Mesendoderm (in vitro differentiated cells): ENCODE data around the gene LSM12.

Experiments
- DNase-seq: peaks from one replicate; pipeline ENCODE4 v3.0.0; 2013
- H2AK5ac ChIP-seq: 2 replicates; pipeline ENCODE4 v1.6.1; 2013; ENCODE audit warnings: low read length, inconsistent platforms
- H2BK120ac ChIP-seq: 2 replicates; pipeline ENCODE4 v1.6.1; 2013; ENCODE audit warnings: low read depth, mild to moderate bottlenecking, low read length, moderate library complexity, mixed read lengths
- H2BK15ac ChIP-seq: replicated peaks from 2 replicates; pipeline ENCODE4 v1.6.1; 2013; ENCODE audit warnings: low read depth, mild to moderate bottlenecking, moderate library complexity
- H2BK5ac ChIP-seq: 2 replicates; pipeline ENCODE4 v1.6.1; 2013; ENCODE audit warnings: low read length, inconsistent platforms
- H3K18ac ChIP-seq: 2 replicates; pipeline ENCODE4 v1.6.1; 2013; ENCODE audit warnings: mild to moderate bottlenecking, low read length, mixed read lengths
- H3K23ac ChIP-seq: one replicate; pipeline ENCODE4 v1.6.1; 2013; ENCODE audit warnings: low read length
- H3K27ac ChIP-seq: 2 replicates; pipeline ENCODE4 v1.5.1; 2013; ENCODE audit warnings: low read depth, mild to moderate bottlenecking, inconsistent platforms, low read length, moderate library complexity
- H3K27me3 ChIP-seq: 2 replicates; pipeline ENCODE4 v1.6.1; 2013; ENCODE audit warnings: low read length, control low read depth, mild to moderate bottlenecking, inconsistent platforms; ENCODE audit not compliant: insufficient read depth, poor library complexity
- H3K36me3 ChIP-seq: 2 replicates; pipeline ENCODE4 v1.6.1; 2013; ENCODE audit warnings: low read length, inconsistent platforms; ENCODE audit not compliant: control insufficient read depth, insufficient read depth
- H3K4ac ChIP-seq: one replicate; pipeline ENCODE4 v1.6.1; 2013; ENCODE audit warnings: low read depth, mild to moderate bottlenecking, low read length, moderate library complexity
- H3K4me1 ChIP-seq: 2 replicates; pipeline ENCODE4 v1.6.1; 2013; ENCODE audit warnings: low read depth, low read length, inconsistent platforms; ENCODE audit not compliant: control insufficient read depth
- H3K4me2 ChIP-seq: 2 replicates; pipeline ENCODE4 v1.6.1; 2013; ENCODE audit warnings: low read length
- H3K4me3 ChIP-seq: 2 replicates; pipeline ENCODE4 v1.5.1; 2013; ENCODE audit warnings: mild to moderate bottlenecking, low read length
- H3K56ac ChIP-seq: one replicate; pipeline ENCODE4 v1.6.1; 2013; ENCODE audit warnings: low read length
- H3K79me1 ChIP-seq: 2 replicates; pipeline ENCODE4 v1.6.1; 2013; ENCODE audit warnings: low read length, inconsistent platforms
- H3K79me2 ChIP-seq: 2 replicates; pipeline ENCODE4 v1.6.1; 2013; ENCODE audit warnings: mild to moderate bottlenecking, low read length; ENCODE audit not compliant: control insufficient read depth, insufficient read depth
- H3K9ac ChIP-seq: 2 replicates; pipeline ENCODE4 v1.6.1; 2013; ENCODE audit warnings: low read length, inconsistent platforms
- H4K5ac ChIP-seq: one replicate; pipeline ENCODE4 v1.6.1; 2013; ENCODE audit warnings: low read length
- H4K8ac ChIP-seq: one replicate; pipeline ENCODE4 v1.6.1; 2013; ENCODE audit warnings: low read depth, mild to moderate bottlenecking, control low read depth, low read length, moderate library complexity
- WGBS: extraction: QIAGEN DNeasy Blood & Tissue Kit; methylation state at CpG from one replicate; pipeline ENCODE4 v1.1.7; 2013; ENCODE audit warnings: low lambda C conversion rate, missing lambda C conversion rate; ENCODE audit not compliant: insufficient coverage; ENCODE audit errors: extremely low coverage; 5-methylcytosine and 5-hydroxymethylcytosine counted together

Gene LSM12

DNA sequence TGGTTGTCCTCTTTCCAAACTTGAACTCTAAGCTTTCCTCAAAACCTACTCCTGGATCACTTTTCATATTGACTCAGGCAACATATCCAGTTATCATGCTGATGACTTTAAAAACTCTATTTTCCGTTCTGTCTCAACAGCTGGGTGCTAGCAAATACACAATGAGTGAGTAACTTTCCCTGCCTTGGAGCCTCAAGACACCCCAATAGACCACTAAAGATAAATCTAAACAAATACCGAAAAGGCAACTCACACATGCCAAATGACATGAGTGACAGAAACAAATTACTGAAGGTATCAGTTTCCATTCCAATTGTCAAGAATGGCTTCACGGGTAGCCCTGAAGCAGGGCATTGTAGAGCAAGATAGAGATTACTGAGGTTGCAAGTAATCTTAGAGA, 36.0 kb downstream of the LSM12 start:
- Histone ChIP-seq H3K4me2 (no peak overlapping the region), H3K18ac (no peak overlapping the region), H3K79me2 (no peaks in the 10 kb centered on the region), H3K23ac (no peak overlapping the region), H2AK5ac (no peak overlapping the region), H2BK15ac (no peak overlapping the region), H3K4ac (no peak overlapping the region), H3K4me3 (no peak overlapping the region), H2BK5ac (no peak overlapping the region), H3K79me1 (peaks cover 3% of the 10 kb centered on the region), H3K56ac (no peak overlapping the region), H3K27ac (no peak overlapping the region), H4K5ac (no peak overlapping the region), H2BK120ac (no peak overlapping the region), H3K4me1 (no peaks in the 10 kb centered on the region), H4K8ac (no peak overlapping the region), H3K27me3 (no peaks in the 10 kb centered on the region), H3K9ac (no peak overlapping the region), H3K36me3 (peaks cover 11% of the 10 kb centered on the region)
- no CpG with 5 or more reads among the region's 3 CpGs for WGBS
- no peak for DNase-seq

- Histone ChIP-seq H3K4me3 (no peak overlapping the region), H3K56ac (no peak overlapping the region), H3K4me1 (no peaks in the 10 kb centered on the region), H3K23ac (no peak overlapping the region), H3K79me1 (peaks cover 3% of the 10 kb centered on the region), H3K4me2 (no peak overlapping the region), H3K27me3 (no peaks in the 10 kb centered on the region), H2AK5ac (no peak overlapping the region), H3K36me3 (peaks cover 11% of the 10 kb centered on the region), H2BK5ac (no peak overlapping the region), H3K9ac (no peak overlapping the region), H3K27ac (no peak overlapping the region), H2BK15ac (no peak overlapping the region), H3K18ac (no peak overlapping the region), H4K5ac (no peak overlapping the region), H2BK120ac (no peak overlapping the region), H3K4ac (no peak overlapping the region), H3K79me2 (no peaks in the 10 kb centered on the region), H4K8ac (no peak overlapping the region)
- DNase-seq: no peak
- no CpG with 5 or more reads among the region's 5 CpGs for WGBS
Observed at GRCh38 chr17:44029736-44030135, 36.7 kb downstream of the LSM12 start.

- H3K9ac ChIP-seq: no peak overlapping the region
- H3K4me3 ChIP-seq: no peak overlapping the region
- no peaks in the 10 kb centered on the region for H3K36me3 ChIP-seq
- H3K56ac ChIP-seq: no peak overlapping the region
- H3K4me2 ChIP-seq: no peak overlapping the region
- no peak overlapping the region for H2BK120ac ChIP-seq
- no peak overlapping the region for H2BK5ac ChIP-seq
- H3K79me1 ChIP-seq: peaks cover 1% of the 10 kb centered on the region
- no peaks in the 10 kb centered on the region for H3K79me2 ChIP-seq
- no peak overlapping the region for H4K8ac ChIP-seq
- no peak for DNase-seq
- no peaks in the 10 kb centered on the region for H3K4me1 ChIP-seq
- no peak overlapping the region for H3K27ac ChIP-seq
- no peak overlapping the region for H3K18ac ChIP-seq
- no CpG with 5 or more reads among the region's 4 CpGs for WGBS
- no peak overlapping the region for H2BK15ac ChIP-seq
- H3K23ac ChIP-seq: no peak overlapping the region
- no peak overlapping the region for H2AK5ac ChIP-seq
- H3K4ac ChIP-seq: no peak overlapping the region
- no peaks in the 10 kb centered on the region for H3K27me3 ChIP-seq
- H4K5ac ChIP-seq: no peak overlapping the region
Observed at GRCh38 chr17:44024853-44025252, 41.6 kb downstream of the LSM12 start.

GRCh38 chr17:44024271-44024663, 42.2 kb downstream of the LSM12 start:
- no peaks in the 10 kb centered on the region for H3K4me1 ChIP-seq
- no peak overlapping the region for H3K23ac ChIP-seq
- no peak for DNase-seq
- H3K36me3 ChIP-seq: no peaks in the 10 kb centered on the region
- no peaks in the 10 kb centered on the region for H3K79me1 ChIP-seq
- no peaks in the 10 kb centered on the region for H3K27me3 ChIP-seq
- H3K4me2 ChIP-seq: no peak overlapping the region
- H3K79me2 ChIP-seq: no peaks in the 10 kb centered on the region
- no peak overlapping the region for H2AK5ac ChIP-seq
- H4K8ac ChIP-seq: no peak overlapping the region
- H2BK120ac ChIP-seq: no peak overlapping the region
- WGBS: no CpG with 5 or more reads among the region's 6 CpGs
- H2BK15ac ChIP-seq: no peak overlapping the region
- no peak overlapping the region for H3K9ac ChIP-seq
- no peak overlapping the region for H3K4me3 ChIP-seq
- no peak overlapping the region for H2BK5ac ChIP-seq
- H3K27ac ChIP-seq: no peak overlapping the region
- no peak overlapping the region for H4K5ac ChIP-seq
- H3K18ac ChIP-seq: no peak overlapping the region
- H3K4ac ChIP-seq: no peak overlapping the region
- H3K56ac ChIP-seq: no peak overlapping the region

DNA sequence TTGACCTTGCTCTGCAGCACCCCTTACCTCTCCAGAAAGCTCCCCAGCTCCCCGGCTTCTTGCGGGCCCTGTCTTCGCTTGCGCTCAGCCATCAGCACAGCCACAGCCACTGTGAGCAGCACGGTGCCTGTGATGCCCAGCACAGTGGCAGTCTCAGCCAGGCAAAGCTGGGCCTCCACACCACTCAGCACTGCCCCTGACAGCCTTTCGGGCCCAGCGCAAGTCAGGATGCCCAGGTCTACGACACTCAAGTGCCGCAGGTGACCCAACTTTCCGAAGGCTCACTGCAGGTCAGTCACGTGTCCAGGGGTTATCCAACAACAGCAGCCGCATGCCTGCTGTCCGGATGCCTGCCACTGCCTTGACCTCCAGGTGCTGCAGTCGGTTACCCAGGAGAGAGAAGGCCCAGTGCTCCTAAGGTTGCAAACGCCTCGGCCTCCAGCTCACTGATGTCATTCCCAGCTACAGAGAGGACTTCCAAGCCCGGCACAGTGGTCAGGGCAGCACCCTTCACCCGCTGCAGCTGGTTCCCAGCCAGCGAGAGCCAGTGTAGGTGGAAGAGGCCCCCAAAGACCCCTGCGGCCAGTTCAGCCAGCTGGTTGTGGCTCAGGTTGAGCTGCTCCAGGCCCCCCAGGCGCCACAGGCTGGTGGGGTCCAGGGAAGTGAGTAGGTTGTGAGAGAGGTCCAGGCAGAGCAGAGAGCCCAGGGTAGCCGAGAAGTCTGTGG, 42.8 kb downstream of the LSM12 start:
- no peak for DNase-seq
- no peaks in the 10 kb centered on the region for H3K36me3 ChIP-seq
- H3K56ac ChIP-seq: no peak overlapping the region
- H3K9ac ChIP-seq: no peak overlapping the region
- no peak overlapping the region for H3K4me2 ChIP-seq
- no peak overlapping the region for H2BK5ac ChIP-seq
- H2BK120ac ChIP-seq: no peak overlapping the region
- no peak overlapping the region for H2AK5ac ChIP-seq
- H3K4ac ChIP-seq: no peak overlapping the region
- H3K4me3 ChIP-seq: no peak overlapping the region
- no peaks in the 10 kb centered on the region for H3K79me2 ChIP-seq
- no peak overlapping the region for H4K5ac ChIP-seq
- no peak overlapping the region for H3K23ac ChIP-seq
- WGBS: no CpG with 5 or more reads among the region's 22 CpGs
- no peaks in the 10 kb centered on the region for H3K79me1 ChIP-seq
- H3K27ac ChIP-seq: no peak overlapping the region
- H2BK15ac ChIP-seq: no peak overlapping the region
- no peaks in the 10 kb centered on the region for H3K4me1 ChIP-seq
- no peak overlapping the region for H3K18ac ChIP-seq
- no peaks in the 10 kb centered on the region for H3K27me3 ChIP-seq
- no peak overlapping the region for H4K8ac ChIP-seq

GRCh38 chr17:44022246-44022645, 44.2 kb downstream of the LSM12 start:
- Histone ChIP-seq H3K27ac (no peak overlapping the region), H4K8ac (no peak overlapping the region), H3K23ac (no peak overlapping the region), H3K9ac (no peak overlapping the region), H2BK120ac (no peak overlapping the region), H3K4me2 (no peak overlapping the region), H3K79me1 (no peaks in the 10 kb centered on the region), H3K4ac (no peak overlapping the region), H2BK5ac (no peak overlapping the region), H3K4me1 (no peaks in the 10 kb centered on the region), H3K56ac (no peak overlapping the region), H4K5ac (no peak overlapping the region), H3K79me2 (no peaks in the 10 kb centered on the region), H3K27me3 (no peaks in the 10 kb centered on the region), H3K36me3 (no peaks in the 10 kb centered on the region), H3K4me3 (no peak overlapping the region), H2BK15ac (no peak overlapping the region), H3K18ac (no peak overlapping the region), H2AK5ac (no peak overlapping the region)
- no peak for DNase-seq
- no CpG with 5 or more reads among the region's 2 CpGs for WGBS
